VCaP (cell line): Measurements from ENCODE around the gene GABRB1.

ENCODE experiments used
- H3K27ac ChIP-seq: fragments of 450-650 bp; 2 replicates; pipeline ENCODE4 v1.5.1; 2017
- TF ChIP-seq, protein P1 (sequence below): fragments of 450-650 bp; conservative IDR thresholded peaks from 2 replicates; pipeline ENCODE4 v1.5.1; 2017; ENCODE audit warnings: mild to moderate bottlenecking, moderate library complexity

The GABRB1 gene

GRCh38 chr4:47049347-47049746, 18.0 kb downstream of the GABRB1 start:
- TF ChIP-seq, protein P1, sequence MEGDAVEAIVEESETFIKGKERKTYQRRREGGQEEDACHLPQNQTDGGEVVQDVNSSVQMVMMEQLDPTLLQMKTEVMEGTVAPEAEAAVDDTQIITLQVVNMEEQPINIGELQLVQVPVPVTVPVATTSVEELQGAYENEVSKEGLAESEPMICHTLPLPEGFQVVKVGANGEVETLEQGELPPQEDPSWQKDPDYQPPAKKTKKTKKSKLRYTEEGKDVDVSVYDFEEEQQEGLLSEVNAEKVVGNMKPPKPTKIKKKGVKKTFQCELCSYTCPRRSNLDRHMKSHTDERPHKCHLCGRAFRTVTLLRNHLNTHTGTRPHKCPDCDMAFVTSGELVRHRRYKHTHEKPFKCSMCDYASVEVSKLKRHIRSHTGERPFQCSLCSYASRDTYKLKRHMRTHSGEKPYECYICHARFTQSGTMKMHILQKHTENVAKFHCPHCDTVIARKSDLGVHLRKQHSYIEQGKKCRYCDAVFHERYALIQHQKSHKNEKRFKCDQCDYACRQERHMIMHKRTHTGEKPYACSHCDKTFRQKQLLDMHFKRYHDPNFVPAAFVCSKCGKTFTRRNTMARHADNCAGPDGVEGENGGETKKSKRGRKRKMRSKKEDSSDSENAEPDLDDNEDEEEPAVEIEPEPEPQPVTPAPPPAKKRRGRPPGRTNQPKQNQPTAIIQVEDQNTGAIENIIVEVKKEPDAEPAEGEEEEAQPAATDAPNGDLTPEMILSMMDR, result no peak
- no peak overlapping the region for H3K27ac ChIP-seq

DNA sequence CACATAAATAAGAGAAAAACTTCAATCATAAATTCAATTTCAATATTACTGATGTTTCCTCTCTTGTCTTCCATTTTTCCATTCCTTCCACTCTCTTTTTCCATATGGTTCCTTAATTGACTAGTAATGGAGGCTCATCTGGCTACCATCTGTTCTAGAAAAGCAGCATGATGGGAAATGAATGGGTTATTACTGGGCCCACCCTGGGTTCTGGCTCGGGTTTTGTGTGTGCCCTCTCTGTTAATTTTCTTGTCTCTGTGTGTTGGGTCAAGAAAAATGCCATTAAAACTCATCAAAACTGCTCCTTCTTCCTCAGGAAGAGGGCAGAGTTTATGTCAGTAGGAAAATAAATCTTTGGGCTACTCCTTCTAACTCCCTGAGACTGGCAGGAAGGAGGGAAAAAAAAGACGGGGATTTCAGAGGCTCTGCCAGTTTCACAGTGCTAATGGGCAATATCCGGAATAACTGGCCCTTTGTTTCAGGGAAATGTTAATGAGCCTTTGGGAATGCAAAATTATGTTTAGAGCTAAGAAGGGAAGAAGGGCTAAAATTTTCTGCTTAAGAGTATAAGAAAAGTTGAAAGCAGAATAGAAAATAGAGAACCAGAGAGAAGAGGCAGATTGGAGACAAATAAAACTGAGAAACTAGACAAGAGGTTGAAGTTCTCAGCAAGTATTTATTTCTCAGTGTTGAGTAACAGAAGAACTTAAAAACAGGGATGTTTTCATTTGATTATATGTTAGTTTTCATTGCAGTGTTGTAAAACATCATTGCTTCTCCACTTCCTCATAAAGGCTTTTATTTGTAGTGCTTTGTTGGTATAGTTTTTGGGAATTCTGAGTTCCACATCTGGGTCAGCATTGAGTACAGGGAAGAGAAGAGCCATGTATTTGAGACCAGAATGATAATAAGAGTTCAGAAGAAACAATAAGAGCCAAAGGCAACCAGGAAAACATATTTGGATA, 19.7 kb downstream of the GABRB1 start:
- no peak overlapping the region for H3K27ac ChIP-seq
- TF ChIP-seq, protein P1, result no peak

DNA sequence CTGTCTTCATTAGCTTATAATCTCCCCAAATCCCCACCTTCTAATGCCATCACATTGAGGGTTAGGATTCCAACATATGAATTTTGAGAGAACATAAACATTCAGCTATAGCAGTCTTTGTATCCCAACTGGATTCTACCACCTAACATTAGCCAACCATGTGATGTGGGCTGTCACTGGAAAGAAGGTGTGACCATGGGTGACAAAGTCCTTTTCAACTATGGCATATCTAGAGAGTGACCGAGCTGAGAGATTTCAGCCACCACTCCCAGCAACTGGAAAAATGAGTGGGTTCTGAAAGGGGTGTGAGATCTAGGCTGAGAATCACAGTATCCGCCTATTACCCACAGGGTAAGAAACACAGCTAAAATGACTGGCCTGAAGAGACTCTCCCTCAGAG, 22.1 kb downstream of the GABRB1 start:
- TF ChIP-seq, protein P1, result no peak
- H3K27ac ChIP-seq, result no peak overlapping the region

- TF ChIP-seq, protein P1, result no peak
- H3K27ac ChIP-seq, result no peak overlapping the region
Observed at GRCh38 chr4:47054130-47054529, 22.8 kb downstream of the GABRB1 start.

DNA sequence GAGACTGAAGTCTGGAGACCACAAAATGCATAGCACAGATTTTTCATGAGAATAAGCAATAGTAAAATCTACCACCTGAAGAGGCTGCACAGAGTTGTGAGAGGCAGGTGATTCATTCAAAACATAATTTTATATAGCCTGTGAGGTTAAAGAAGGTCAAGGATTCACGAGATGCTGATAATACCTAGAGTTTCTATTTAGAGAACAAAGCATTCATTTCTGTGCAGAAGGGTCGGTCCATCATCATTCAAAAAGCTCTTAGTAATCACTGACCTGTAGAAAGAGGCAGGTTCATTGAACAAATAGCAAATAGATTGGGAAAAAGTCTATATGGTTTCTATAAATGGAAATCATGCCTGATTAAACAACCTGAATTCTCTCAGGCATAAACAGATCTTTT, 26.6 kb downstream of the GABRB1 start:
- H3K27ac ChIP-seq, result no peak overlapping the region
- TF ChIP-seq, protein P1, result no peak

DNA sequence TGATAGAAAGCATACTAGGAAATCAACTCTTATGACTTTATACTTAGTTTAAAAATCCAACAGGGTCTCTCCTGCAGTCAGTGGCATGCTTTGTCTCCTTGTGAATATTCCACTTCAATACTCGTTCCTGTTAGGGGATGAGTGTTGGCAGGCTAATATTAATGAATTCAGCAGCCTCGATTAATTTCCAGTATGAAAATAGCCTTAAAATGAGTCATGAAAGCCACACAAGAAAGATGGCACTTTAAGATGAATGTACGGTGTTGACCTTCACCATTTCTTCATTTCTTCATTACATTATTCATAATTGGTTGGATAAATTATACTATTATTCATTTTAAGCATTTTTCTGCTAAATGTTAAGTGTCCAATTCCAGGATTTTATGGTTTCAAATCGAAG, 29.2 kb downstream of the GABRB1 start:
- TF ChIP-seq, protein P1, result no peak
- no peak overlapping the region for H3K27ac ChIP-seq

DNA sequence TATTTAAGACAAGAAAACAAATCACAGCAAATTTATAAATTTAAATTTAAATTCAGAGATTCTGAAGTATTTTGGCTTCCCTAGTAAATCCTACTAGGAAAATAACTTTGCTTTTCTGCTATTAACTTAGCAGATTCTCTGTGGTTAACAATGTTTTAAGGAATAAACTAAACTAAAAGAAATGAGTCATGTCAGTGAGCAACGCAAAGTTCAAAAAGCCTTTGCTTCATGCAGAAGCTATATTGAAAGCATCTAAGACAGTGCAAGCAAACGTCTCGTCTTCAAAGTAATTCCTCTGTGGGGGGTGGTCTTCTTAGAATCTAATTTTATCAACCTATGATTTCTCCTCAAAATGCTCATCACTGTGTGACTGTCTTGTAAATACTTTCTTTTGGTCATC, 30.1 kb downstream of the GABRB1 start:
- TF ChIP-seq, protein P1, result no peak
- no peak overlapping the region for H3K27ac ChIP-seq
